Measurements from ENCODE around the gene SMAP1.

The SMAP1 gene

DNA sequence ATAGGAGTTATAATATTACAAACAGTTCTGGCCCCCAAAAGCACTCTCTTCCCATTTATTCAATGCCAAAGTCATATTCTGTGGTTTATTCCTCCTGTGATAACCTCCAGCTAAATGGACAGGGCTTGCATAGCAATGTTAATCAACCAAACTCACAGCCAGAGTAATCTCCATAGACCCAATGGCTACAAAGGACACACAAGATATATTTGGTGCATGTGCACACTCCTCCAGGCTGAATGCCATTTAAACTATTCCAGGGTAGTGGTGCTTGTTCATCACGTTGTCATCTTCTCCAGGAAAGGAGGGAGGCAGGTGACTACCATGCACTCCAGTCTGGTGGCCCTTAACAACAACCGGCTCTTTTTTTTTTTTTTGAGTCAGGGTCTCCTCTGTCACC is 232.4 kb downstream of the SMAP1 start:
- TF ChIP-seq MAX (IDR thresholded peaks at IDR 0.05; ENCODE audit: low read depth, low read length) (no peak), MYC (IDR thresholded peaks at IDR 0.05; ENCODE audit: low read depth, low read length) (no peak), POLR2A (IDR thresholded peaks at IDR 0.05; ENCODE audit: extremely low read depth, insufficient read length) (no peak)
- TF ChIP-seq, protein P1, sequence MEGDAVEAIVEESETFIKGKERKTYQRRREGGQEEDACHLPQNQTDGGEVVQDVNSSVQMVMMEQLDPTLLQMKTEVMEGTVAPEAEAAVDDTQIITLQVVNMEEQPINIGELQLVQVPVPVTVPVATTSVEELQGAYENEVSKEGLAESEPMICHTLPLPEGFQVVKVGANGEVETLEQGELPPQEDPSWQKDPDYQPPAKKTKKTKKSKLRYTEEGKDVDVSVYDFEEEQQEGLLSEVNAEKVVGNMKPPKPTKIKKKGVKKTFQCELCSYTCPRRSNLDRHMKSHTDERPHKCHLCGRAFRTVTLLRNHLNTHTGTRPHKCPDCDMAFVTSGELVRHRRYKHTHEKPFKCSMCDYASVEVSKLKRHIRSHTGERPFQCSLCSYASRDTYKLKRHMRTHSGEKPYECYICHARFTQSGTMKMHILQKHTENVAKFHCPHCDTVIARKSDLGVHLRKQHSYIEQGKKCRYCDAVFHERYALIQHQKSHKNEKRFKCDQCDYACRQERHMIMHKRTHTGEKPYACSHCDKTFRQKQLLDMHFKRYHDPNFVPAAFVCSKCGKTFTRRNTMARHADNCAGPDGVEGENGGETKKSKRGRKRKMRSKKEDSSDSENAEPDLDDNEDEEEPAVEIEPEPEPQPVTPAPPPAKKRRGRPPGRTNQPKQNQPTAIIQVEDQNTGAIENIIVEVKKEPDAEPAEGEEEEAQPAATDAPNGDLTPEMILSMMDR (IDR thresholded peaks at IDR 0.05; ENCODE audit: low read depth, low read length) = no peak
- DNase-seq (ENCODE audit: low read depth) = no peak
- no peak overlapping the region for H3K4me3 ChIP-seq (ENCODE audit: low read depth, low read length)

- no peak for DNase-seq (ENCODE audit: low read depth)
- no peak overlapping the region for H3K4me3 ChIP-seq (ENCODE audit: low read depth, low read length)
- TF ChIP-seq, protein P1 (IDR thresholded peaks at IDR 0.05; ENCODE audit: low read depth, low read length) = peak; percentile 43
- TF ChIP-seq POLR2A (IDR thresholded peaks at IDR 0.05; ENCODE audit: extremely low read depth, insufficient read length) = no peak
These were observed 233.6 kb downstream of the SMAP1 start for GRCh38 chr6:70901324-70901723.

DNA sequence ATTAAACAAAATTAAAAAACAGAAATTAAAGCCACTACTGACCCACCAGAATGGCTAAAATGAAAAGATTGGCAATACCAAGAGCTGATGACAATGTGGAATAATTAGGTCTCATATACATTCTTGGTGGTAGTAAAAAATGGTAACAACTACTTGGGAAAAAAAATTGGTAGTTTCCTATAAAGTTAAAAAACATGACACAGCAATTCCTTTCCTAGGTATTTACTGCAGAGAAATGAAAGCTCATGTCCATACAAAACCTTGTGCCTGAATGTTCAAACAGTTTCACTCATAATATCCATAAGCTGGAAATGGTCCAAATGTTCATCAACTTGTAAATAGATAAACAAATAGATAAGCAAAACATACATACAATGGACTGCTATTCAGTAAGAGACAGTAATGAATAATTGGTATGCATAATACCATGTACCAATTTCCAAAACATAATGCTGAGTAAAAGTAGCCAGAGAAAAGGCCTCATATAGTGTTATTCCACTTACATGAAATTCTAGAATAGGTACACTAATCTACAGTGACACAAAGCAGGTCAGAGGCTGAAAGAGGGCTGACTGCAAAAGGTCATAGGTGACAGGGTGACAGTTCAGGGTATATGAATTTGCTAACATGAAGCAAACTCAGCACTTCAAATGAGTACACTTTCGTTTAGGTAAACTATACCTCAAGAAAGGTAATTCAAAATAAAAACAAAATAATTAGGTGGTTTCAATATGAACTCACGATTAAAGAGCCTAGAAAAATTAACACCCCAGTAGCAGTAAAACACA is 236.2 kb downstream of the SMAP1 start:
- DNase-seq (ENCODE audit: low read depth) = no peak

DNA sequence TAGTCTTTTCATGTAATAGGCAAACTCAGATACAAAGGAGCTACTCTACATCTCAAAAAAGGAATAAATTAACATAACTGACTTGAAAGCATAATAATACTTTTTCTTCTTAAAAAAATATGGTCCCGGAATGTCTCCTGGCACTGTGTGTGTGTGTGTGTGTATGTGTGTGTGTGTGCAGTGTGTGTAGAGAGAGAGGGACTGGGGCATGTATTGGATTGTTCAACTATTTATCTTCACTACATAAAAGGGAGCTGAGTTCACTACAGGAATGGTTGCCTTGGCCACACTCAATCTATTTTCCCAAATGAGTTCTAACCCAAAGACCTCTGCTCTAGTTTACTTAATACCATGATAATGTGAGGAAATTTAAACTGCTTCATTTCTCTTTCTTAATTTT is 238.1 kb downstream of the SMAP1 start:
- no peak for DNase-seq (ENCODE audit: low read depth)
- H3K4me3 ChIP-seq (ENCODE audit: low read depth, low read length) = no peak overlapping the region
- TF ChIP-seq POLR2A (IDR thresholded peaks at IDR 0.05; ENCODE audit: extremely low read depth, insufficient read length) (no peak), MYC (IDR thresholded peaks at IDR 0.05; ENCODE audit: low read depth, low read length) (no peak), MAX (IDR thresholded peaks at IDR 0.05; ENCODE audit: low read depth, low read length) (no peak)
- TF ChIP-seq, protein P1 (IDR thresholded peaks at IDR 0.05; ENCODE audit: low read depth, low read length) = no peak

More for the DNA sequence above, 236.2 kb downstream of the SMAP1 start:
- no peak overlapping the region for H3K4me3 ChIP-seq (ENCODE audit: low read depth, low read length)
- TF ChIP-seq, protein P1 (IDR thresholded peaks at IDR 0.05; ENCODE audit: low read depth, low read length) = no peak
- TF ChIP-seq POLR2A (IDR thresholded peaks at IDR 0.05; ENCODE audit: extremely low read depth, insufficient read length) = no peak
- no peak for TF ChIP-seq MAX (IDR thresholded peaks at IDR 0.05; ENCODE audit: low read depth, low read length)
- no peak for TF ChIP-seq MYC (IDR thresholded peaks at IDR 0.05; ENCODE audit: low read depth, low read length)

Data from NB4 (cell line).